Upper lobe of left lung (tissue), 6 donors: ENCODE results near the gene CRIP1. TPM values are rescaled to one million over a fixed set of nuclear protein-coding genes. Genes with fewer than 3 reads are reported as not detected.

Experiments
- ATAC-seq, 2 donors: fragments of 200-7000 bp; cut with Tn5 transposase; one replicate each; pipeline ENCODE4 v1.9.1; 2022; ENCODE audit warnings: mild to moderate bottlenecking in 2 of 2, moderate library complexity in 2 of 2; ENCODE audit not compliant: low FRiP score in 2 of 2
- DNase-seq, 2 donors: peaks; one replicate each; pipeline ENCODE4 v3.0.0-alpha.2; 2019 to 2020
- H3K27ac ChIP-seq, 4 donors: fragments of 200-600 bp; sonication (generic); one replicate each; pipeline ENCODE4 v1.5.1; 2016 to 2019
- H3K27me3 ChIP-seq, 4 donors: fragments of 200-600 bp; sonication (generic); one replicate each; pipeline ENCODE4 v1.5.1; 2017 to 2019
- H3K36me3 ChIP-seq, 4 donors: fragments of 200-600 bp; sonication (generic); one replicate each; pipeline ENCODE4 v1.5.1; 2016 to 2019
- H3K4me1 ChIP-seq, 4 donors: fragments of 200-600 bp; sonication (generic); one replicate each; pipeline ENCODE4 v1.5.1; 2018 to 2019
- H3K4me3 ChIP-seq, 4 donors: fragments of 200-600 bp; sonication (generic); one replicate each; pipeline ENCODE4 v1.5.1; 2017 to 2019; ENCODE audit warnings: mild to moderate bottlenecking in 2 of 4, moderate library complexity in 1 of 4
- H3K9me3 ChIP-seq, 4 donors: fragments of 200-600 bp; sonication (generic); one replicate each; pipeline ENCODE4 v1.5.1; 2018 to 2019
- CTCF ChIP-seq, 6 experiments: fragments of 450-650 bp in 4 of 6; fragments of 200-600 bp in 2 of 6; sonication (generic) in 2 of 6; IDR thresholded peaks; one replicate each; pipeline ENCODE4 v1.5.1; 2016 to 2019; ENCODE audit warnings: antibody characterized with exemption in 6 of 6
- EP300 ChIP-seq, 4 donors: sonication (generic); formaldehyde crosslinking; IDR thresholded peaks; one replicate each; pipeline ENCODE4 v1.5.1; 2017; ENCODE audit warnings: antibody characterized with exemption in 4 of 4, control low read depth in 2 of 4
- POLR2A ChIP-seq, 4 donors: fragments of 450-650 bp; IDR thresholded peaks; one replicate each; pipeline ENCODE4 v1.5.1; 2016 to 2017; ENCODE audit warnings: antibody characterized with exemption in 4 of 4, mild to moderate bottlenecking in 2 of 4
- POLR2AphosphoS5 ChIP-seq, 2 donors: sonication (generic); formaldehyde crosslinking; IDR thresholded peaks; one replicate each; pipeline ENCODE4 v1.5.1; 2017; ENCODE audit warnings: antibody characterized with exemption in 2 of 2
- WGBS, 2 donors: methylation state at CpG; one replicate each; pipeline ENCODE4 v1.1.5; 2017 to 2018; 5-methylcytosine and 5-hydroxymethylcytosine counted together
- total RNA-seq, 6 donors: library from RNA; depleted of rRNA in 4 of 6; stranded (reverse); fragments of >200 nt in 4 of 6; gene quantifications; one replicate each; pipeline versions ENCODE4 v1.1.0 to v1.2.1, GENCODE V29; 2016 to 2021
- donor health status: DM: no; HTN: no; CAD: no; lungs with moderate emphysema.
- donor health status: DM: no; HTN: yes; CAD: no; lungs with severe emphysema.

The CRIP1 gene
- total RNA-seq, 6 donors from 2014 or later, result 26.2 to 425 (median 200) TPM

GRCh38 chr14:105489542-105490266 is 3.0 kb downstream of the CRIP1 start:
- peaks cover 0 to 3% (median 0%) of the 10 kb centered on the region in 4 donors for H3K27me3 ChIP-seq
- H3K4me1 ChIP-seq, result peaks cover 57 to 68% (median 61%) of the 10 kb centered on the region in 4 donors
- TF ChIP-seq CTCF (IDR thresholded peaks at IDR 0.05) (peak; percentile 55 to 84 (median 71)), POLR2AphosphoS5 (IDR thresholded peaks at IDR 0.05) (peak in 1 of 2 donors; percentile 50), POLR2A (IDR thresholded peaks at IDR 0.05) (no peak)
- H3K36me3 ChIP-seq, result peaks cover 0 to 8% (median 3%) of the 10 kb centered on the region in 4 donors
- peak overlapping the region; percentile 88 to 98 (median 90) for H3K27ac ChIP-seq
- peak overlapping the region; percentile 69 to 92 (median 76) for H3K4me3 ChIP-seq
- no peaks in the 10 kb centered on the region for H3K9me3 ChIP-seq
- DNase-seq (peak; percentile 89 to 92), ATAC-seq (peak; percentile 10 to 12)
- WGBS, 2 donors, result 3 to 8% methylated on average over 12 to 44 of the region's 44 CpGs

- DNase-seq (no peak), ATAC-seq (no peak)
- TF ChIP-seq POLR2AphosphoS5 (IDR thresholded peaks at IDR 0.05), result no peak
- TF ChIP-seq EP300 (IDR thresholded peaks at IDR 0.05), result no peak
- no peak for TF ChIP-seq CTCF (IDR thresholded peaks at IDR 0.05)
- TF ChIP-seq POLR2A (IDR thresholded peaks at IDR 0.05), result no peak
- H3K9me3 ChIP-seq, result no peaks in the 10 kb centered on the region
- 0 to 1% methylated on average over 2 to 11 of the region's 33 CpGs for WGBS, 2 donors
- peaks cover 0 to 8% (median 3%) of the 10 kb centered on the region in 4 donors for H3K36me3 ChIP-seq
- peaks cover 52 to 63% (median 55%) of the 10 kb centered on the region in 4 donors for H3K4me1 ChIP-seq
- H3K27ac ChIP-seq, result peak overlapping the region; percentile 88 to 98 (median 90)
- peak overlapping the region; percentile 69 to 92 (median 76) for H3K4me3 ChIP-seq
- H3K27me3 ChIP-seq, result peaks cover 0 to 3% (median 0%) of the 10 kb centered on the region in 4 donors
Observed at GRCh38 chr14:105490267-105490571, 3.5 kb downstream of the CRIP1 start.

- DNase-seq (peak; percentile 99 to 100), ATAC-seq (peak; percentile 79 to 94)
- Histone ChIP-seq H3K27me3 (peaks cover 0 to 3% (median 0%) of the 10 kb centered on the region in 4 donors), H3K4me3 (peak within 1 kb of the TSS; percentile 69 to 92 (median 76)), H3K36me3 (peaks cover 0 to 8% (median 3%) of the 10 kb centered on the region in 4 donors), H3K9me3 (no peaks in the 10 kb centered on the region), H3K4me1 (peaks cover 46 to 57% (median 52%) of the 10 kb centered on the region in 4 donors), H3K27ac (peak within 1 kb of the TSS; percentile 88 to 98 (median 90))
- TF ChIP-seq EP300 (IDR thresholded peaks at IDR 0.05) (peak in 2 of 4 donors; percentile 3 to 44), POLR2A (IDR thresholded peaks at IDR 0.05) (peak in 2 of 4 donors; percentile 59 to 60), CTCF (IDR thresholded peaks at IDR 0.05) (peak; percentile 93 to 100 (median 99)), POLR2AphosphoS5 (IDR thresholded peaks at IDR 0.05) (peak; percentile 54 to 73)
- WGBS, 2 donors, result 0% methylated on average over 56 of the region's 94 CpGs; no CpG with 5 or more reads in 1 of the 2 donors
Observed at GRCh38 chr14:105490572-105491365, 4.1 kb downstream of the CRIP1 start, which contains the start of gene TEDC1. TEDC1 (plus strand) TSS chr14:105491246; CDS start chr14:105491376, 130 bp downstream.

- H3K4me1 ChIP-seq, result peaks cover 39 to 50% (median 45%) of the 10 kb centered on the region in 4 donors
Observed at GRCh38 chr14:105491366-105491973, 4.8 kb downstream of the CRIP1 start.

More at GRCh38 chr14:105491366-105491973, 4.8 kb downstream of the CRIP1 start:
- Histone ChIP-seq H3K4me3 (peak overlapping the region; percentile 69 to 92 (median 74)), H3K27me3 (peaks cover 0 to under 1% (median 0%) of the 10 kb centered on the region in 4 donors), H3K36me3 (peaks cover 0 to 8% (median 3%) of the 10 kb centered on the region in 4 donors), H3K27ac (peak overlapping the region; percentile 88 to 98 (median 90)), H3K9me3 (no peaks in the 10 kb centered on the region)
- WGBS, 2 donors, result 1 to 2% methylated on average over 25 to 30 of the region's 53 CpGs
- no peak for TF ChIP-seq POLR2AphosphoS5 (IDR thresholded peaks at IDR 0.05)
- peak in 2 of 4 donors; percentile 29 to 65 for TF ChIP-seq POLR2A (IDR thresholded peaks at IDR 0.05)
- ATAC-seq (peak; percentile 3 to 49), DNase-seq (peak; percentile 75 to 93)
